Left lung (tissue), 10 donors: ENCODE measurements around the gene MTX2. TPM values are rescaled to one million over a fixed set of nuclear protein-coding genes. Genes with fewer than 3 reads are reported as not detected.

ENCODE experiments used
- ATAC-seq: fragments of 200-7000 bp; cut with Tn5 transposase; one replicate; pipeline ENCODE4 v1.9.1; 2020; ENCODE audit warnings: moderate library complexity
- DNase-seq, 4 donors: peaks; one replicate each; pipeline ENCODE4 v3.0.0-alpha.2; 2013 to 2020
- H3K27ac ChIP-seq, 2 donors: fragments of 200-600 bp; sonication (generic) in 1 of 2; one replicate each; pipeline versions ENCODE4 v1.5.0 to v1.8.0; 2020 to 2021
- H3K27me3 ChIP-seq, 2 donors: fragments of 200-600 bp; sonication (generic) in 1 of 2; one replicate each; pipeline versions ENCODE4 v1.5.0 to v1.8.0; 2020 to 2021
- H3K36me3 ChIP-seq, 2 donors: fragments of 200-600 bp; sonication (generic) in 1 of 2; one replicate each; pipeline versions ENCODE4 v1.5.0 to v1.8.0; 2020 to 2021
- H3K4me1 ChIP-seq, 2 donors: fragments of 200-600 bp; one replicate each; pipeline ENCODE4 v1.8.0; 2021
- H3K4me3 ChIP-seq, 2 donors: fragments of 200-600 bp; sonication (generic) in 1 of 2; one replicate each; pipeline versions ENCODE4 v1.5.0 to v1.8.0; 2020 to 2021; ENCODE audit warnings: mild to moderate bottlenecking in 1 of 2
- H3K9me3 ChIP-seq, 2 donors: fragments of 200-600 bp; sonication (generic) in 1 of 2; one replicate each; pipeline versions ENCODE4 v1.5.0 to v1.8.0; 2020 to 2021
- intact Hi-C, 2 donors: fragments of 100-400 bp; cut with DNase I; formaldehyde crosslinking; loops; one replicate each; pipeline versions ENCODE4 v1.11.2 to v1.14.2; 2022
- polyA plus RNA-seq, 6 donors: library from polyadenylated mRNA; unstranded; fragments of 120-200 nt; gene quantifications; one replicate each; pipeline ENCODE4 v1.2.1, GENCODE V29; 2013; ENCODE audit not compliant: insufficient read length in 6 of 6
- total RNA-seq, 2 donors: library from RNA; stranded (reverse); fragmentation: NEBNext Ultra II Directional; extraction: Animal tissue kit (Norgen Biotek cat#: 25700); gene quantifications; one replicate each; pipeline ENCODE4 v1.2.1, GENCODE V29; 2021
- TF ChIP-seq, protein P1 (sequence below), 2 donors: fragments of 200-600 bp; sonication (generic) in 1 of 2; IDR thresholded peaks; one replicate each; pipeline versions ENCODE4 v1.5.0 to v1.8.0; 2021; ENCODE audit warnings: antibody characterized with exemption in 2 of 2
- donor health status: DM: no; HTN: yes; CAD: no.
- donor health status: DM: no; HTN: no; CAD: no.

Gene MTX2
- total and polyA plus RNA-seq, 8 donors, result 18.1 to 61.9 (median 52.8) TPM

DNA sequence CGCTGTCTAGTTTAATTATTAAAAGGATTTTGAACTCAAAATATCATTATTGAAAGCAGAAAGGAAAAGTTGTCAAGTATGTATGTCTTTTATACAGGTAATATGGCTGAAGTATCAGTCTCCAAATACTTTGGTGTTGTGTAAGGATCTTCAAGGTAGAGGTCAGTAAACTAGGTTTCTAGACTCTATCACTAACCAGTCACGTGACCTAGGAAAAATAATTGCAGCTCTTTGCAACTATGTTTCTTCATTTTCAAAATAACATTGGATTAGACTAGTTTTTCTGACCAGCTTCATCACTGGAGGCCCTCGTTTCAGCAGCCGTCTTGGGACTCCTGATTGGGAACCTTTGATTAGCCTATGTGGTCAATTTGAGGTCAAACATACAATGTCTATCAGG is 21.4 kb upstream of the MTX2 start:
- Histone ChIP-seq H3K4me3 (no peak overlapping the region), H3K9me3 (peaks cover 0 to 6% of the 10 kb centered on the region in 2 donors), H3K27me3 (peaks cover 0 to 13% of the 10 kb centered on the region in 2 donors), H3K27ac (no peak overlapping the region), H3K36me3 (no peaks in the 10 kb centered on the region), H3K4me1 (no peaks in the 10 kb centered on the region)
- no peak for ATAC-seq
- no peak for DNase-seq
- TF ChIP-seq, protein P1, sequence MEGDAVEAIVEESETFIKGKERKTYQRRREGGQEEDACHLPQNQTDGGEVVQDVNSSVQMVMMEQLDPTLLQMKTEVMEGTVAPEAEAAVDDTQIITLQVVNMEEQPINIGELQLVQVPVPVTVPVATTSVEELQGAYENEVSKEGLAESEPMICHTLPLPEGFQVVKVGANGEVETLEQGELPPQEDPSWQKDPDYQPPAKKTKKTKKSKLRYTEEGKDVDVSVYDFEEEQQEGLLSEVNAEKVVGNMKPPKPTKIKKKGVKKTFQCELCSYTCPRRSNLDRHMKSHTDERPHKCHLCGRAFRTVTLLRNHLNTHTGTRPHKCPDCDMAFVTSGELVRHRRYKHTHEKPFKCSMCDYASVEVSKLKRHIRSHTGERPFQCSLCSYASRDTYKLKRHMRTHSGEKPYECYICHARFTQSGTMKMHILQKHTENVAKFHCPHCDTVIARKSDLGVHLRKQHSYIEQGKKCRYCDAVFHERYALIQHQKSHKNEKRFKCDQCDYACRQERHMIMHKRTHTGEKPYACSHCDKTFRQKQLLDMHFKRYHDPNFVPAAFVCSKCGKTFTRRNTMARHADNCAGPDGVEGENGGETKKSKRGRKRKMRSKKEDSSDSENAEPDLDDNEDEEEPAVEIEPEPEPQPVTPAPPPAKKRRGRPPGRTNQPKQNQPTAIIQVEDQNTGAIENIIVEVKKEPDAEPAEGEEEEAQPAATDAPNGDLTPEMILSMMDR (IDR thresholded peaks at IDR 0.05), result no peak
- intact Hi-C loops, result no loop called here

DNA sequence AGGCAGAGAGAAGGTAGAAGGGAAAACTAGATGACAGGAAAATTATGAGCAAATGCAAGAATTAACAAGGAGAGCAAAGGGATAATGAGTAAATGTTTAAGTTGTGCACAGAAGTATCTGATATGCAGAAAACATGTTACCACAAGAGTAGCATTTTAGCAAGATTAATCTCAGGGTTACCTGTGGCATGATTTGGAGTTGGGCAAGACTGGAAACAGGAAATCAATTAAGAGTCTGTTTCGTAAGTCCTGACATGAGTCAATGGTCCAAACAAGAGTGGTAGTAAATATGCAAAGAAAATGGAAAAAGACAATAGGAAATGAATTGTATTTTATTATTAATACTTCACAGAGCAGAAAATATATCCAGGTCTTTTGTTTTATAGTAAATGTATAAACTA is 17.3 kb upstream of the MTX2 start:
- Histone ChIP-seq H3K36me3 (no peaks in the 10 kb centered on the region), H3K4me1 (no peaks in the 10 kb centered on the region), H3K27me3 (peaks cover 0 to 13% of the 10 kb centered on the region in 2 donors), H3K4me3 (no peak overlapping the region), H3K27ac (no peak overlapping the region), H3K9me3 (peaks cover 0 to 6% of the 10 kb centered on the region in 2 donors)
- no peak for DNase-seq
- TF ChIP-seq, protein P1 (IDR thresholded peaks at IDR 0.05), result no peak
- ATAC-seq, result peak; percentile 36
- intact Hi-C loops, result no loop called here

DNA sequence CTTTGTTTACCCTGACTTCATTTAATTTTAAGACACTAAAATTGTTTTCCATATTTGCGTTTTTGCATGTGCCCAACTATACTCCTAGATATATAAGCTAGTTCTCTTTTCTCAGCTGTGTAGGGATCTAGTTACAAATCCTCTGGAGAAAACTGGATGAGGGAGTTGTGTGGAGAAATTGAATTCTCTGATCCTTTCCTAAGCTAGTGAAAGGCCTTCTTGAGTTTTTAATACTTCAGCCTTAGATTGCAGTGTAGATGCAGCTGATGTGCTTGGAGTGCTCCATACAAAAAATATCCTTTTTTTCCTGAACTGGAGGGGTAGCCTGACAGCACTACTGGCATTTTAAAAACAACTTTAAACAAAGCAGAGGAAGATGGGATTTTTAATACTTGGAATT is 8.6 kb upstream of the MTX2 start:
- no peak overlapping the region for H3K4me3 ChIP-seq
- no peaks in the 10 kb centered on the region for H3K9me3 ChIP-seq
- no peaks in the 10 kb centered on the region for H3K36me3 ChIP-seq
- H3K27ac ChIP-seq, result no peak overlapping the region
- ATAC-seq, result no peak
- intact Hi-C loops, result no loop called here
- DNase-seq, result no peak
- H3K4me1 ChIP-seq, result no peaks in the 10 kb centered on the region
- H3K27me3 ChIP-seq, result no peaks in the 10 kb centered on the region
- TF ChIP-seq, protein P1 (IDR thresholded peaks at IDR 0.05), result no peak

DNA sequence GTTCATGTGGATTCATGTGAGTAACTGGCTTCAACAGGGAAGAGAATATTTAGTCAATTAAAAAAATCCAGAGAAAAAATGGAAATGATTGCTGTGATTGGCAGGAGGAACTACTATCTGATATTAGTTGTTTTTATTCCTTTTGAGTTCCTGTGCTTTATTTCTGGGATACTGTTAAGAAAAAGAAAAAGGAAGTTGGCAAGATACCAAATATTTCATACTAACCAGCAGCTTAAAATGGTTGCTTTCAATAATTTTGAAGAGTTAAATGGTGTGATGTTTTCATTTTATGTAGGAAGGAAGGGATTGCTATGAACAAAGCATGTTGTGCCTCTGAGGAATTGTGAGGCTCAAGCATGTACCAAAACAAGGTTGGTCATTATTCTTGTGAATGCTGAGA is 8.1 kb upstream of the MTX2 start:
- intact Hi-C loops, result no loop called here
- Histone ChIP-seq H3K4me1 (no peaks in the 10 kb centered on the region), H3K27ac (no peak overlapping the region), H3K9me3 (no peaks in the 10 kb centered on the region), H3K4me3 (no peak overlapping the region), H3K27me3 (no peaks in the 10 kb centered on the region), H3K36me3 (no peaks in the 10 kb centered on the region)
- ATAC-seq (no peak), DNase-seq (no peak)
- TF ChIP-seq, protein P1 (IDR thresholded peaks at IDR 0.05), result no peak

DNA sequence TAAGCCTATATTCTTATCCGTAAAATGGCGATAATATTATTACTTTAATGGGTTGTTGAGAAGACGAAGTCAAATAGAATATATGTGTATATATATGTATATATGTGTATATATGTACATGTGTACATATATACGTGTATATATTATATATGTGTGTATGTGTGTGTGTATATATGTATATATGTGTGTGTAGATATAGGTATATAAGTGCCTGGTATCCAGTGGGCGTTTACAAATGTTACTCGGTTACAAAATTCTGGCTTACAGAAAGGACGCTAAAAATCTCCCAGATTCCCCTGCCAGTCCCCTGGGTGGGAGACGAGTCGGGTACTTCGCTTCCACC is 295 bp upstream of the MTX2 start:
- ATAC-seq, result no peak
- peaks cover 4 to 12% of the 10 kb centered on the region in 2 donors for H3K4me1 ChIP-seq
- DNase-seq, result no peak
- TF ChIP-seq, protein P1 (IDR thresholded peaks at IDR 0.05), result no peak
- peak overlapping the region; percentile 85 to 90 for H3K4me3 ChIP-seq
- H3K27me3 ChIP-seq, result no peaks in the 10 kb centered on the region
- H3K27ac ChIP-seq, result peak overlapping the region; percentile 82 to 83
- no peaks in the 10 kb centered on the region for H3K36me3 ChIP-seq
- no peaks in the 10 kb centered on the region for H3K9me3 ChIP-seq
- intact Hi-C loops, result no loop called here
